ENCODE measurements around the gene PAGR1.
"Not testable (repeated sequence)": the region's sequence is repeated elsewhere in the genome, so short reads cannot be mapped to it uniquely, and the experiment has no call there.

The PAGR1 gene

DNA sequence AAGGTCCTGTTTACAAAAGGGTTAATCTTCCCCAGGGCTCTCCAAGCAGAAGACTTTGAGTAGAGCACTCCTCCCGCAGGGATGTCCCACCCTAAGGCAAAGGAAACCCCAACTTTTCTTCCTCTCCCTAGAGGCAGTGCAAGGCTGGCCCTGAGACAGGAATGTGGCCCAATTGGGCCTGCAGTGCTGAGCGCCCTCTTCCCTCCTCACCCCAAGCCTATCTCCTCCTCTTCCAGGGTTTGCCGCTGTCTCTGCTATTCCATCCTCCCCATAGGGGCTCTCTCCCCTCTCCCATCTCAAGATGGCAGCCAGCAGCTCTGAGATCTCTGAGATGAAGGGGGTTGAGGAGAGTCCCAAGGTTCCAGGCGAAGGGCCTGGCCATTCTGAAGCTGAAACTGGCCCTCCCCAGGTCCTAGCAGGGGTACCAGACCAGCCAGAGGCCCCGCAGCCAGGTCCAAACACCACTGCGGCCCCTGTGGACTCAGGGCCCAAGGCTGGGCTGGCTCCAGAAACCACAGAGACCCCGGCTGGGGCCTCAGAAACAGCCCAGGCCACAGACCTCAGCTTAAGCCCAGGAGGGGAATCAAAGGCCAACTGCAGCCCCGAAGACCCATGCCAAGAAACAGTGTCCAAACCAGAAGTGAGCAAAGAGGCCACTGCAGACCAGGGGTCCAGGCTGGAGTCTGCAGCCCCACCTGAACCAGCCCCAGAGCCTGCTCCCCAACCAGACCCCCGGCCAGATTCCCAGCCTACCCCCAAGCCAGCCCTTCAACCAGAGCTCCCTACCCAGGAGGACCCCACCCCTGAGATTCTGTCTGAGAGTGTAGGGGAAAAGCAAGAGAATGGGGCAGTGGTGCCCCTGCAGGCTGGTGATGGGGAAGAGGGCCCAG is 3.0 kb upstream of the PAGR1 start:
- DNase-seq (ENCODE audit: low spot score) = no peak

- peak; percentile 60 for DNase-seq (ENCODE audit: low spot score)
Measured at GRCh38 chr16:29813644-29814562, 2.0 kb upstream of the PAGR1 start.

GRCh38 chr16:29814592-29814991 is 1.4 kb upstream of the PAGR1 start:
- no peak for DNase-seq (ENCODE audit: low spot score)

DNA sequence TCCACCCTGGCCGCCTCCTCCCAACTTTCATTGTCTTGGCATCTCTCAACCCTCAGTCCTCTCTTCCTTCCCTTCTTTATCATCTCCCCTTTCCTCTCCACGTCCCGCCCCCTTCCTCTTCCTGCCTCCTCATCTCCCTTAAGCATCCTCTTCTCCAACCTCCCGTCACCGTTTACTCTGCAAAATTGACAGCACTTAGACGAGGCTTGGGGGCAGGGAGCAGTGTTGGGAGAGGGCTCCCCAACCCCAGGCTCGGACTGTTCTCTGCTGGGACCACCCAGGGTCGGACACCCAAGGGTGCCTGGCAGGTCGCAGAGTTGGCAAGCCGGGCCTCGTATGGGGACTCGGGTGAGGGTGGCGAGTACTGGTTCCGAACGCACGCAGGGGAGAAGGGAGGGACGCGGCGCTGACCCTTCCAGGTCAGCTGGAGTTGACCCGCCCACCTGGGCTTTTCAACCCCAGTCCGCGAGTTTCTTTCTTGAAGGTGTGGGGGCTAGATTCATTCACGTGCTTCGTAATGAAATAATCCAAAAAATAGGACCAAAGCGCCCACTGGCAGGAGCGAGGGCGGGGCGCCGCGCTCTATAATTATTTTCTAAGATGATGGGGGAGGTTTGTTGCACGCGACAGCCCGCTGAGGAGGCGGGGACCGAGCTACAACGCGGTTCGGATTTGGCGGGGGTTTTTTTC is 775 bp upstream of the PAGR1 start:
- peak; percentile 61 for DNase-seq (ENCODE audit: low spot score)

DNA sequence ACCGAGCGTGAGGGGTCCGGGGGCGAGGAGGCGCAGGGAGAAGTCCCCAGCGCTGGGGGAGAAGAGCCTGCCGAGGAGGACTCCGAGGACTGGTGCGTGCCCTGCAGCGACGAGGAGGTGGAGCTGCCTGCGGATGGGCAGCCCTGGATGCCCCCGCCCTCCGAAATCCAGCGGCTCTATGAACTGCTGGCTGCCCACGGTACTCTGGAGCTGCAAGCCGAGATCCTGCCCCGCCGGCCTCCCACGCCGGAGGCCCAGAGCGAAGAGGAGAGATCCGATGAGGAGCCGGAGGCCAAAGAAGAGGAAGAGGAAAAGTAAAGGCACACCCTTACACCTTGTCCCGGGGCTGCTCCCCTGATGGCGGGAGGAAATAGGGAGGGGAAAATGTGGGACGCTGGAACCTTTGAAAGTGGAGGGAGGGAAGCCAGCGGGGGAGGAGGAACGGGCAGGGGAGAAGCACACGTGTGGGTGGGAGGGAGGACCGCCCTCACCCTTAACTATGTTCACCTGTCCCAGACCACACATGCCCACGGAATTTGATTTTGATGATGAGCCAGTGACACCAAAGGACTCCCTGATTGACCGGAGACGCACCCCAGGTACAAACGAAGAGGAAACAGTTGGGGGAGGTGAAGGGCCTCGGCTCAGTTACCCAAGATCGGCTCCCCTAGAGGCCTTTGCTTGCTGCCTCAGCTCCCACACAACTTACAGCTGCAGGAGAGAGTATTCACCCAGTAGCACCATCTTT is 916 bp downstream of the PAGR1 start:
- DNase-seq (ENCODE audit: low spot score) = no peak

- DNase-seq (ENCODE audit: low spot score) = no peak
Measured at GRCh38 chr16:29818082-29818481, 2.1 kb downstream of the PAGR1 start.

DNA sequence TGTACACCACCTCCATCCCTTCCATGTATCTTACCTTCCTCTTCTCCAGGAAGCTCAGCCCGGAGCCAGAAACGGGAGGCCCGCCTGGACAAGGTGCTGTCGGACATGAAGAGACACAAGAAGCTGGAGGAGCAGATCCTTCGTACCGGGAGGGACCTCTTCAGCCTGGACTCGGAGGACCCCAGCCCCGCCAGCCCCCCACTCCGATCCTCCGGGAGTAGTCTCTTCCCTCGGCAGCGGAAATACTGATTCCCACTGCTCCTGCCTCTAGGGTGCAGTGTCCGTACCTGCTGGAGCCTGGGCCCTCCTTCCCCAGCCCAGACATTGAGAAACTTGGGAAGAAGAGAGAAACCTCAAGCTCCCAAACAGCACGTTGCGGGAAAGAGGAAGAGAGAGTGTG is 3.6 kb downstream of the PAGR1 start:
- no peak for DNase-seq (ENCODE audit: low spot score)

- DNase-seq (ENCODE audit: low spot score) = no peak
Measured at GRCh38 chr16:29820271-29820701, 4.3 kb downstream of the PAGR1 start, which contains the start of gene MVP. MVP (plus strand) TSS chr16:29820462; CDS start chr16:29830550, 10,088 bp downstream.

DNA sequence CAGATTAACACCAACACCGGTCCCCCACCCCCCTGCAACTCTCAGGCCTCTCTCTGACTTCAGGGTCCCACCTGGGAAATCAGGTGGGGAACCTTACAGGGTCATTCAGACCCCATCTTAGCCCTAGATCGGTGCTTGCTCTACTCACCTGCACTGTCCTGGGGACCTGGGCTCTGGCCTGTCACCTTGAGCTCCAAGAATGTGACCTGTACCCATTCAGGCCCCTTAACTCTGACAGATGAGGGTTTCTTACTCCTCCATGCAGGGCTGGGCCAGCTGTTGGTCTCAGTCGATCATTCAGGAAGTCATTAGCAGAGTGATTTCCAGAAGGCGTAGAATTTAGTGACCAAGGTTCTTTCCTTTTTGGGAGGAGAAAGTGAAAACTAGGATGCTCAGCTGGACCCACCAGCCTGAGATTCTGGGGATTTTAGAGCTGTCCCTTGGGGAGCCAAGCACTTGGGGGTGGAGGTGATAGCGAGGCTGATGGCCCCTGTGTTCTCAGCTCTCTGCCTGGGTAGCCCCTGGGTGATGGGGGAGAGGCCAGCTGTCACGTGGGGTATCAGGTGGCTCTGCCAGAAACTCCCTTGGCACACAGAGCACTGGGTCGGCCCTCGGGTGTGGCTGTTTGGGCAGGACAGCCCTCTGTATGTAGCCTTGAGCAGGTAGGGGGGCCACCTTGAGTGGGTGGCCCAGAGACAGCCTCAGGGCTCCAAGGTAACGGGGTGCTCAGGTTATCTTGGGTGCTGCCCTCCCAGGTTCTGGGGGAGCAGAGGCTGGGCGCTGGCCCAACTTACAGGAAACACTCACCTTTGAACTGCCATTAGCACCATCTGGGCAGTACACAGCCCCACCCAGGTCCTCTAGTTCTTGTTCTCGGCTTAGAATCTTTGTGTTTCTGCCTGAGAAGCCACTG is 5.0 kb downstream of the PAGR1 start:
- no peak for DNase-seq (ENCODE audit: low spot score)

GRCh38 chr16:29821643-29822115 is 5.7 kb downstream of the PAGR1 start:
- DNase-seq (ENCODE audit: low spot score) = no peak

DNA sequence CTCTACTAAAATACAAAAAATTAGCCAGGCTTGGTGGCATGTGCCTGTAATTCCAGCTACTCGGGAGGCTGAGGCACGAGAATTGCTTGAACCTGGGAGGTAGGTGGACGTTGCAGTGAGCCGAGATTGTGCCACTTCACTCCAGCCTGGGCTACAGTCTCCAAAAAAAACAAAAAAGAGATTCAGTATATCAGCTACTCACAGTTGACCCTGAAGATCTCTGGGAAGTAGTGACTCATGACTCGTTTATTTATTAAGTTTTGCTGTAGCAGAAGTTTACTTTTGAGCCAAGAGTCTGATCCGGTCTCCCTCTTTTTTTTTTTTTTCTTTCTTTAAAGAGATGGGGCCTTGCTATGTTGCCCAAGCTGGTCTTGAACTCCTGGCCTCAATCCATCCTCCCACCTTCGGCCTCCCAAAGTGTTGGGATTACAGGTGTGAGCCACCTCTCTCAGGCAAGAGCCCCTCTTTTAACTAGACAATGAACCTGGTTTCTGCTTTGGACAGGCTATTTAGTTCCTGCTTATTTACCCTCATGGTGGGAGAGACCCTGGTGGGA is 8.7 kb downstream of the PAGR1 start:
- no peak for DNase-seq (ENCODE audit: low spot score)

GRCh38 chr16:29825145-29826044 is 9.4 kb downstream of the PAGR1 start:
- no peak for DNase-seq (ENCODE audit: low spot score)

GRCh38 chr16:29826342-29826695 is 10.4 kb downstream of the PAGR1 start:
- DNase-seq (ENCODE audit: low spot score) = no peak

DNA sequence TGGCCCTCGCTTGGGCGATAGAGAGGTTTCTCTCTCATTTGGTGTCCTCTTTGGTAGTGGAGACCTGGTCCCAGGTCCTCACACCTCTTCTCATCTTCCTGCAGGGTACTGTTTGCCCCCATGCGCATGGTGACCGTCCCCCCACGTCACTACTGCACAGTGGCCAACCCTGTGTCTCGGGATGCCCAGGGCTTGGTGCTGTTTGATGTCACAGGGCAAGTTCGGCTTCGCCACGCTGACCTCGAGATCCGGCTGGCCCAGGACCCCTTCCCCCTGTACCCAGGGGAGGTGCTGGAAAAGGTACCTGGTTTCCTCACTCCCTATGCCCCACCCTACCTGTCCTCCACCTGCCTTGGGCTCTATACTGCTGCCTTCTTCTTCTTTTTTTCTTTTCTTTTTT is 14.8 kb downstream of the PAGR1 start:
- no peak for DNase-seq (ENCODE audit: low spot score)

DNA sequence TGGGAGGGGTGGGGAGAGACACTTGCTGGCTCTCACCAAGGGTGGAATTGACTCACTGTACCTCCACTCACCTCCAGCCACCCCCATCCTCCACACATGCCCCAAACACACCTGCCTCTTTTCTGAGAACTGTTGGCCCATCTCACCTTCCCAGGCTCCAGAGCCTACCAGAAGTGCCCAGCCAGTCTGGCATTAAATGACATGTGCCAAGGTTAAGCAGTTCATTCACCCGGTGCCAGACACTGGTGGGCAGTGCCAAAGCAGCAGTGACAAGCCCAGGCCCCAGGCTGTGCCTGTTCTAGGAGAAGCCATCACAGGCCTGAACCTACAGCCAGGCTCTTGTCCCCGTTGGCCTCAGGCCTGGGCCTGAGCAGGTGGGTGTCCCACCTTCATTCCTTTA is 15.5 kb downstream of the PAGR1 start:
- no peak for DNase-seq (ENCODE audit: low spot score)

DNA sequence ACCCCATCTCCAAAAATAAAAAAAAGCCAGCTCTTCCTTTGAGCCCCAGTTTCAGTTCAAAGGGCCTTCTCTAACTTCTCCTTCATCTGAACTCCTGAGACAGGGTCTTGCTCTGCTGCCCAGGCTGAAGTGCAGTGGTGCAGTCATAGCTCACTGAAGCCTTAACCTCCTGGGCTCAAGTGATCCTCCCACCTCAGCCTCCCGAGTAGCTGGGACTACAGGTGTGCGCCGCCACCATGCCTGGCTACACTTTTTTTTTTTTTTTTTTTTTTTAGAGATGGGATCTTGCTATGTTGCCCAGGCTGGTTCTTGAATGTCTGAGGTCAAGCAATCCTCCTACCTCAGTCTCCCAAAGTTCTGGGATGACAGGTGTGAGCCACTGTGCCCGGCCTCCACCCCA is 17.3 kb downstream of the PAGR1 start:
- DNase-seq (ENCODE audit: low spot score) = not testable (repeated sequence)

GRCh38 chr16:29834079-29834478 is 18.1 kb downstream of the PAGR1 start:
- no peak for DNase-seq (ENCODE audit: low spot score)

DNA sequence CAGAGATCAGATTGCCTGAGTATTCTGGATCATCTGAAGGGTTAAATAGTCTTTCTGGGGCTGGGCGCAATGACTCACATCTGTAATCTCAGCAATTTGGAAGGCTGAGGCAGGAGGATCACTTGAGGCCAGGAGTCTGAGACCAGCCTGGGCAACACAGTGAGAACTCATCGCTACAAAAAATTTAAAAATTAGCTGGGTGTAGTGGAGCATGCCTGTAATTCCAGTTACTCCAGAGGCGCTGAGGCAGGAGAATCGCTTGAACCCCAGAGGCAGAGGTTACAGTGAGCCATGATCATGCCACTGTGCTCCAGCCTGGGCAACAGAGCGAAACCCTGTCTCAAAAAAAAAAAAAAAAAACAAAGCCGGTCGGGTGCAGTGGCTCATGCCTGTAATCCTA is 20.0 kb downstream of the PAGR1 start:
- DNase-seq (ENCODE audit: low spot score) = no peak

DNA sequence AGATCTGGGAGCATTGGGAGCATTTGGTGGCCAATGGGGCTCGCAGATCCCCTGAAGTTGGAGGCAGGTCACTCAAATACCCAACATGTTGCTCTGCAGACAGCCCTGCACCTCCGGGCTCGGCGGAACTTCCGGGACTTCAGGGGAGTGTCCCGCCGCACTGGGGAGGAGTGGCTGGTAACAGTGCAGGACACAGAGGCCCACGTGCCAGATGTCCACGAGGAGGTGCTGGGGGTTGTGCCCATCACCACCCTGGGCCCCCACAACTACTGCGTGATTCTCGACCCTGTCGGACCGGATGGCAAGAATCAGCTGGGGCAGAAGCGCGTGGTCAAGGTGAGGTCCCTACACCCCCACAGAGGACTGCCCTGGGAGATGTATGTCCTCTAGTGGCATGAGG is 20.7 kb downstream of the PAGR1 start:
- no peak for DNase-seq (ENCODE audit: low spot score)
